Neural crest cell (in vitro differentiated cells): ENCODE results near the gene EYA3. TPM values are rescaled to one million over a fixed set of nuclear protein-coding genes. Genes with fewer than 3 reads are reported as not detected.

ENCODE experiments used
- DNase-seq: peaks from one replicate; pipeline ENCODE4 v3.0.0; 2021; ENCODE audit warnings: low read depth, mixed read lengths, low spot score
- H3K27ac Mint-ChIP-seq: one replicate; pipeline ENCODE4 v1.8.0; 2021; ENCODE audit warnings: mild to moderate bottlenecking, mixed read lengths; ENCODE audit not compliant: unreplicated experiment
- H3K27me3 Mint-ChIP-seq: 2 replicates; pipeline ENCODE4 v1.8.0; 2021; ENCODE audit warnings: low read depth, mild to moderate bottlenecking, mixed read lengths
- H3K36me3 Mint-ChIP-seq: 2 replicates; pipeline ENCODE4 v1.8.0; 2021; ENCODE audit warnings: low read depth, mild to moderate bottlenecking, mixed read lengths
- H3K4me1 Mint-ChIP-seq: 2 replicates; pipeline ENCODE4 v1.8.0; 2021; ENCODE audit warnings: mixed read lengths
- H3K4me3 Mint-ChIP-seq: one replicate; pipeline ENCODE4 v1.8.0; 2021; ENCODE audit warnings: mild to moderate bottlenecking, mixed read lengths
- H3K9me3 Mint-ChIP-seq: 2 replicates; pipeline ENCODE4 v1.8.0; 2021; ENCODE audit warnings: mixed read lengths
- CTCF ChIP-seq: fragments of 200-600 bp; sonication (generic); conservative IDR thresholded peaks from 2 replicates; pipeline ENCODE4 v1.5.0; 2021; ENCODE audit warnings: antibody characterized with exemption, mild to moderate bottlenecking
- long read RNA-seq: library from polyadenylated mRNA; unstranded; transcript quantifications from one replicate; pipeline ENCODE4 v2.0.0, GENCODE V29; 2020
- total RNA-seq: library from RNA; stranded (reverse); gene quantifications from 2 replicates; pipeline ENCODE4 v1.2.1, GENCODE V29; 2021

The EYA3 gene
- total RNA-seq = 35.9 and 39.5 TPM in 2 replicates
- long read RNA-seq, full-length matches to known transcripts = 5 of 15 reads
- long read RNA-seq, partial matches to known transcripts = 5 of 15 reads
- long read RNA-seq, other reads (novel, unspliced or antisense) = 5 of 15 reads

GRCh38 chr1:28088168-28088961 lies at the start of gene EYA3:
EYA3 (minus strand) TSS chr1:28088610; CDS start chr1:28058026, 30,584 bp downstream.
- peaks cover 5% of the 10 kb centered on the region for H3K27me3 Mint-ChIP-seq
- no peaks in the 10 kb centered on the region for H3K36me3 Mint-ChIP-seq
- H3K4me1 Mint-ChIP-seq = peaks cover 11% of the 10 kb centered on the region
- peak within 1 kb of the TSS; percentile 97 for H3K27ac Mint-ChIP-seq
- TF ChIP-seq CTCF = no peak
- H3K9me3 Mint-ChIP-seq = no peaks in the 10 kb centered on the region
- DNase-seq = peak; percentile 99
- H3K4me3 Mint-ChIP-seq = peak within 1 kb of the TSS; percentile 97

- TF ChIP-seq CTCF = no peak
These were observed 48.7 kb upstream of the EYA3 start for GRCh38 chr1:28136922-28137613.

GRCh38 chr1:28136169-28136921 lies 47.9 kb upstream of the EYA3 start:
- Mint-ChIP-seq H3K4me1 (no peaks in the 10 kb centered on the region), H3K27me3 (peaks cover 10% of the 10 kb centered on the region), H3K9me3 (peaks cover 4% of the 10 kb centered on the region), H3K4me3 (no peak overlapping the region), H3K27ac (no peak overlapping the region), H3K36me3 (no peaks in the 10 kb centered on the region)
- TF ChIP-seq CTCF = no peak
- DNase-seq = no peak

More at GRCh38 chr1:28136922-28137613, 48.7 kb upstream of the EYA3 start:
- no peaks in the 10 kb centered on the region for H3K36me3 Mint-ChIP-seq
- no peak overlapping the region for H3K27ac Mint-ChIP-seq
- DNase-seq = no peak
- H3K27me3 Mint-ChIP-seq = peaks cover 10% of the 10 kb centered on the region
- H3K4me3 Mint-ChIP-seq = no peak overlapping the region
- H3K4me1 Mint-ChIP-seq = no peaks in the 10 kb centered on the region
- H3K9me3 Mint-ChIP-seq = peaks cover 4% of the 10 kb centered on the region

GRCh38 chr1:28135371-28136168 lies 47.2 kb upstream of the EYA3 start:
- H3K36me3 Mint-ChIP-seq = no peaks in the 10 kb centered on the region
- H3K9me3 Mint-ChIP-seq = peaks cover 4% of the 10 kb centered on the region
- DNase-seq = no peak
- TF ChIP-seq CTCF = no peak
- H3K27ac Mint-ChIP-seq = no peak overlapping the region
- no peak overlapping the region for H3K4me3 Mint-ChIP-seq
- H3K27me3 Mint-ChIP-seq = peaks cover 10% of the 10 kb centered on the region
- no peaks in the 10 kb centered on the region for H3K4me1 Mint-ChIP-seq
